HL-60/S4 treated with phorbol 12-myristate 13-acetate at 8.2 ng/mL for 4 days and 3 days (cell line): ENCODE results near the gene ITGA11.

ENCODE experiments used
- in situ Hi-C: fragments of 300-500 bp; cut with MboI; formaldehyde crosslinking; loops from 2 replicates; pipeline ENCODE4 v1.15.0; 2022; ENCODE audit warnings: low sequenced_read_pairs

ITGA11 gene

DNA sequence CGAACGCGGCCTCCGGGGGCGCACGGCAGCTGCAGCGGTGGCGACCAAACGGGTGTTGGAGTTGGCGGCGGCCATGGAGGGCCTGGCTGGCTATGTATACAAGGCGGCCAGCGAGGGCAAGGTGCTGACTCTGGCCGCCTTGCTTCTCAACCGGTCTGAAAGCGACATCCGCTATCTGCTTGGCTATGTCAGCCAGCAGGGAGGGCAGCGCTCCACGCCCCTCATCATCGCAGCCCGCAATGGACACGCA, 153.7 kb downstream of the ITGA11 start:
- in situ Hi-C loops = no loop called here

- in situ Hi-C loops = no loop called here
These were observed 154.2 kb downstream of the ITGA11 start, which contains the start of gene FEM1B for GRCh38 chr15:68277603-68278344. FEM1B (plus strand) TSS chr15:68277745; CDS start chr15:68278418, 673 bp downstream.

DNA sequence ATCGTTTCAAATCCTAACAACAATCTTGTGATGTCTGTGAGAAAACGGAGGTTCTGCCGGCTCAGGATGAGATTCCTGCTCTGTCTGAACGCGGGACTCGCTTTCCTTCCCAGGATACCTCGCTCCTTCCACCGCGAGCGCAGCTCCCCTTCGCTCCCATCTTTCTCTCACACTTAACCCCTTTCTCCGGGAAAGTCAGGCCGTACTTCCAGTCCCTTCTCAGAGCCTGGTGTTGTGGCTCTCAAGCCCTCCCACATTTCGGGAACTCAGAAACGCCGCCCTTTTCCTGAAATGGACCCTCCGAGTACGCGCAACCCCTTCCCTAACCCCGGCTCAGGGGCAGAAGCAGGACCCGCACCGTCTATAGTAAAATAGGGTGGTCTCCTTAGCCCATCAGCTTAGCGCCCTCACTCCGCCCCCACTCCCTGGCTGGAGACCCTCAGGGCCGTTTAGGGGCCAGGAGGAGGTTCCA, 154.8 kb downstream of the ITGA11 start:
- in situ Hi-C loops = no loop called here

DNA sequence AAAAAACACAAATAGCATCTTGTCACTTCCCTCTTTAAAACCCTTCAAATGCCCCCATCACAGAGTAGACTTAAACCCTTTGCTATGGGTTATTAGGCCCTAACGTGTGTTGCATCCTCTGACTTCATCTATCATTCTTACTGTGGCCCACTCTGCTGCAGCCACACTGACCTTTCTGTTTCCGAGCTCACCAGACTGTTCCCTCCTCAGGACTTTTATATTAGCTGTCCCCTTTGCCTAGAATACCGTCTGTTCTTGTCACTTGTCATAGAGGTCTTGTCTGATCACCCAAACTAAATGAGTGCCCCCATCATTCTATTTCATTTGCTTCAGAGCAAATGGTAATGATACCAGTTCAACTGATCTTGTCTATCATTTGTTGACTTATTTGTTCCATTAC, 155.3 kb downstream of the ITGA11 start:
- in situ Hi-C loops = no loop called here

DNA sequence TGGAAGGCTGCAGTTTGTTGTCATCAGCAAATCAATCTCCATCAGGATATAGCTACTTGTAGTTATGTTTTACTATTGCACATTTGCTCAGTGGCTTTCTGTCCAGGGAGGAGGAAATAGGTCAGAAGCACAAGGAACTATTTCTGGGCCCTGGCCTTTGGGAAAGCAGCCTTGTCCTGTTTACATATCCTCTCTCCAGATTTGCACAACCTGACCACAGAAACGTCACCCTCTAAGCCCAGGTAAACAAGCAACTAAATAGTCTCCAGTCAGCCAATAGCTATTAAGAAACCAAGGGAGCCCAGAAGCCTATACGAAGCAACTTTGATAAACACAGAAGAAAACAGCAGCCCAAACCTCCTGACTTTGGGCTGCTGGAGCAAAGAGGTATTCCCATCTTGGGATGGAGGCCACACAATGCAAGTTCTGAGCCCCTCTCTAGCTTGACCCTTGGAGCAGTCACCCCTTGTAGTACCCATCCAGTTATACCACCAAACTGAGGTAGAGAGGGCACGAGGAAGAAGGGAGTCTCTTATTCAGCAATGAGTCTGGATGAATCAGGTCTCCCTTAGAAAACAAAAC, 156.7 kb downstream of the ITGA11 start:
- in situ Hi-C loops = no loop called here

GRCh38 chr15:68274201-68274848, 157.6 kb downstream of the ITGA11 start:
- in situ Hi-C loops = no loop called here

- in situ Hi-C loops = no loop called here
These were observed 159.2 kb downstream of the ITGA11 start for GRCh38 chr15:68272721-68273271.

DNA sequence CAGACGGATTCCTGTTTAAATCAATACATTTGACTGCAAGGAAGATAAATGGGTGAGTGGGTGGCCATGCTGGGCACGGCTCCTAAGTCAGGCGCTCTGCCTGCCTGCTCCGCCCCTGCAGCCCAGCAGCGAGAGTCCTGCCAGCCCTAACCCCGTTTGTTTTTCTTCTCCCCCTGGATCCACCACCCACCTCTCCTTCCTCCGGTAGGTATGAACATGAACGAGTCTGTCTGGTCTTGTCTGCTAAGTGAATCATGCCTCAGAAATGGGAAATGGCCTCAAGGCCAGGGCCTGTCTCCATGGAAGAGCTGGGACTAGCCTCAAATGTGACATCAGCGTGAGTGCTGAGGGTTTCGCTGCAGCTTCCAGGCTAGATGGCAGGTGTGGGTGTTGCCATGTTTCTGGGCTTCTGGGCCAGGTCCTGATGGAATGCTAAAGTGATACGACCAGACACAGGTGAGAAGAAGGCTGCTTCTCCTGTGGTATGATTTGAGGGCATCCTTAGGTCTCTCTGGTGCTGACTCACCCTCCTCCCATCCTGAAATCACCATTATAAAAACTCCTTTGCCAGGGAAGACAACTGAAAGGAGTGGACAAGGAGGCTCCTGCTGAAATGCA, 160.0 kb downstream of the ITGA11 start:
- in situ Hi-C loops = no loop called here

GRCh38 chr15:68268405-68268804, 163.6 kb downstream of the ITGA11 start:
- in situ Hi-C loops = no loop called here

DNA sequence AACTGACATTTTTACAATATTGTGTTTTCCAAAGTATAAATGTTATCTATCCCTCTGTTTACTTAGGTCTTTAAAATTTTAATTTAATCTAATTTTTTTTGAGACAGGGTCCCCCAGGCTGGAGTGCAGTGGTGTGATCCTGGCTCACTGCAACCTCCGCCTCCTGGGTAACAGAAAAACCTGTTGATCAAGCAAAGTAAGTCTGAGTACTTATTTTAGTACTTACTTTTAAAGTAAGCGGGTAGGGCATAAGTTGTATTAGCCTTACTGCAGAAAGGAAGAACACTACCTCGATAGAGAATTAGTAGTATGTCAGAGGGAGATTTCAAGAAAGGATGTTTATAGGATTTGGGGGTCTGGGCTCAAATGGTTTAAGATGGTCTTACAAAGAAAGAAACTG, 166.3 kb downstream of the ITGA11 start:
- in situ Hi-C loops = no loop called here

GRCh38 chr15:68265081-68265480, 166.9 kb downstream of the ITGA11 start:
- in situ Hi-C loops = no loop called here

DNA sequence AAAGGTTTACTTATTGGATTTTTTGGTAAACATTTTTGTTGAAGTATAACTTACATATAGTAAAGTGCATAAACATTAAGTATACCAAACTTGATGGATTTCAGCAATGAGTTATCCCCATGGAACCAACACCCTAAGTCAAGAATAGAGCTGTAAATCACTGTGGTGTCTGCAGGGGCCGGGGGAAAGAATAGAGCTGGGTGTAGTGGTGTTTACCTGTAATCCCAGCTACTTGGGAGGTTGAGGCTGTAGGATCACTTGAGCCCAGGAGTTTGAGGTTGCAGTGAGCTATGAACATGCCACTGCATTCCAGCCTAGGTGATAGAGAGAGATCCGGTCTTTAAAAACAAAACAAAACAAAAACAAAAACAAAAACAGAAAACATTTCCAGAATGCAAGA, 167.7 kb downstream of the ITGA11 start:
- in situ Hi-C loops = no loop called here

GRCh38 chr15:68262514-68263356, 169.2 kb downstream of the ITGA11 start:
- in situ Hi-C loops = no loop called here

DNA sequence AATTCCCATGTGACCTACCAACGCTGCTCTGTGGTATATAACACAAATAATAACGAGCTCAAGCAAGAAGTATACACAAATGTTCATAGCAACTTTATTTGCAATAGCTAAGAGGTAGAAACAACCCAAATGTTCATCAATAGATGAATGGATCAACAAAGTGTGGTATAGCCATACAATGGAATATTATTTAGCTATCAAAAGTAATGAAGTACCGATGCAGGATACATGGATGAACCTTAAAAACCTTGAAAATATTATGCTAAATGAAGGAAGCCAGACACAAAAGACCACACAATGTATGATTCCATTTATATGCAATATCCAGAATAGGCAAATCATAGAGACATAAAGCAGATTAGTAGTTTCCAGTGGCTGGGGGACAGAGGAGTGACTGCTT, 170.0 kb downstream of the ITGA11 start:
- in situ Hi-C loops = no loop called here

GRCh38 chr15:68261241-68261640, 170.7 kb downstream of the ITGA11 start:
- in situ Hi-C loops = no loop called here

DNA sequence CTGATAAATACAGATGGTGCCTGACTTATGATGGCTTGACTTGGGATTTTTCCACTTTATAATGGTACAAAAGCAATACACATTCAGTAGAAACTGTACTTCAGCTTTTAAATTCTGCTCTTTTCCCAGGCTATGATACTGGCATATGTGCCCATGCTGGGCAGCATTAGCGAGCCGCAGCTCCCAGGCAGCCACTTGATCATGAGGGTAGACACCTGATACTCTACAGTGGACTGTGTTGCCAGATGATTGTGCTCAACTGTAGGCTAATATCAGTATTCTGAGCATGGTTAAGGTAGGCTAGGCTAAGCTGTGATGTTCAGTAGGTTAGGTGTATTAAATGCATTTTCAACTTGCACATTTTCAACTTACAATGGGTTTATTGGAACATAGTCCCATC, 172.1 kb downstream of the ITGA11 start:
- in situ Hi-C loops = no loop called here

GRCh38 chr15:68258692-68259091, 173.3 kb downstream of the ITGA11 start:
- in situ Hi-C loops = no loop called here

DNA sequence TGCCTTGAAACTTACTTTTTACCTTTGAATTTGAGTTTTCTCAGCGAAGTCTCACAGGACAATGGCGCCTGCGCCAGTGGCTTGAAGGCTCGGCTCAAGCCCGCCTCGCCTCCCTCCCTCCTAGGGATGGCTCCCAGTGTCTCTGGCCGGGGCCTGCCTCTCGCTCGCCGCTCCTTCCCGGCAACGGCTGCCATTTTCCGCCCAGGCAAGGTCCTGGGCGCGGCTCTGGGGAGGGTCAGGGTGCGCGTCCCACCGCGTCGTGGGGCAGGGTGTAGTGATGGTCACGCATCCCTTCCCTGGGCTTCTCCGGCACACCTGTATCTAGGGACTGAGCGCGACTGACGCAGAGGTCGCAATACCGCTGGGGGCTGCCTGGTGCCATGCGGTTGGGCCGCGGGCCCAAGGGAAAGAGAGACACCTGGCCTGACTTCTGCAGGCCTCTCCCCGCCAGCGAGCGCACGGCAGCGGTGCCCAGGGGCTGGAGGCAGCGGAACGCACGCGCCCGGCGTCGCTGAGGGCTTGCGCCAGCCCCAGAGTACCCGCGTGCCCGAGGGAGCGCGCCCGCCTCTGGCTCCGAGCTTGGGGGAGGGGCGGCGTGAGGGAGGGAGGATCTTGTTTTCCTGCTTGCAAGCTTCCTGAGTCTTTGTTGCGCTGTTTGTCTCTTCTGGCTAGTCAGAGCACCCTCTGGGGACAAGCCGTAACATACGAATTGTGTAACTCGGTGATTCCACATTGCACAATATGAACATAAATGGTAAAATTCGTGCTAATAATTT, 175.1 kb downstream of the ITGA11 start:
- in situ Hi-C loops = no loop called here

- in situ Hi-C loops = no loop called here
These were observed 178.9 kb downstream of the ITGA11 start for GRCh38 chr15:68252925-68253534.
